ENCODE data around the gene TFAM.
"Not testable (repeated sequence)": the region's sequence is repeated elsewhere in the genome, so short reads cannot be mapped to it uniquely, and the experiment has no call there.

- not testable (repeated sequence) for TF ChIP-seq CTCF (IDR thresholded peaks at IDR 0.05 in 4 of 5, conservative IDR thresholded peaks at IDR 0.05 in 1 of 5); POLR2A (IDR thresholded peaks at IDR 0.05)
Measured at GRCh38 chr10:58417902-58418301, 32.7 kb downstream of the TFAM start.
